ENCODE data around the gene MTNR1A. TPM values are rescaled to one million over a fixed set of nuclear protein-coding genes. Genes with fewer than 3 reads are reported as not detected.

MTNR1A gene
- total and polyA plus RNA-seq, 9 of the 15 experiments (the other 6 are each of a cell fraction or from before 2014, with no cell fraction given): 0.09 to 0.12 (median 0.10) TPM; not detected in 5

DNA sequence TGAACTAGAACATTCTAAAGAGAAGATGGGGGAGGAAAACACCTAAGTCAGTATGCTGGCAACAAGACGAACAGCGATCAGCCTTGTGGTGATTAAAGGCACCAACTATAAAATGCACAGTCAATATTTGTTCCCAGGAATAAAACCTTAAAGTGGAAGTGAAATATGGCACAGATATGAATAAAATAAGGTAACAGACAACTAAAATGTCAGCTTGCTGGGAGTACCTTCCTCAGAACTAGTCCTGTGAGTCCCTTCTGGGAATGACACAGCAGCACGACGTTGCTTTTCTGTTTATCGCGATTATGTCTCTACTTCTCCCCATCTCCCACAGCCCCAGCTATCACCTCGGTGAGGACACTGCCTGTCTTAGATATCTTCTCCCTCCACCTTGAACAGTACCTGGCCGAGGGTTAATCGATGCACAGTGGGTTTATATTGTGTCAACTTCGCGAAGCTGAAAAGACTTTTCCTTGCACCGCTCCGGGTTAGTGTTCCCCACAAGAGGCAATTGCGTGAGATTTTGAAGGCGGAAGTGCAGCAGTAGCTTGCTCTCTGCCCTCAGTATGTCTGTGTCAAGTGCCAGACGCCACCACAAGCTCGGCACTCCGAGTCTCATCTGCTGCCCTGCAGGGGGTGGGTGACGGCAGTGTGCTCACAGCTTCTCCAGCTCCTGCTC is 17.4 kb downstream of the MTNR1A start (continued):
- TF ChIP-seq, protein P1, sequence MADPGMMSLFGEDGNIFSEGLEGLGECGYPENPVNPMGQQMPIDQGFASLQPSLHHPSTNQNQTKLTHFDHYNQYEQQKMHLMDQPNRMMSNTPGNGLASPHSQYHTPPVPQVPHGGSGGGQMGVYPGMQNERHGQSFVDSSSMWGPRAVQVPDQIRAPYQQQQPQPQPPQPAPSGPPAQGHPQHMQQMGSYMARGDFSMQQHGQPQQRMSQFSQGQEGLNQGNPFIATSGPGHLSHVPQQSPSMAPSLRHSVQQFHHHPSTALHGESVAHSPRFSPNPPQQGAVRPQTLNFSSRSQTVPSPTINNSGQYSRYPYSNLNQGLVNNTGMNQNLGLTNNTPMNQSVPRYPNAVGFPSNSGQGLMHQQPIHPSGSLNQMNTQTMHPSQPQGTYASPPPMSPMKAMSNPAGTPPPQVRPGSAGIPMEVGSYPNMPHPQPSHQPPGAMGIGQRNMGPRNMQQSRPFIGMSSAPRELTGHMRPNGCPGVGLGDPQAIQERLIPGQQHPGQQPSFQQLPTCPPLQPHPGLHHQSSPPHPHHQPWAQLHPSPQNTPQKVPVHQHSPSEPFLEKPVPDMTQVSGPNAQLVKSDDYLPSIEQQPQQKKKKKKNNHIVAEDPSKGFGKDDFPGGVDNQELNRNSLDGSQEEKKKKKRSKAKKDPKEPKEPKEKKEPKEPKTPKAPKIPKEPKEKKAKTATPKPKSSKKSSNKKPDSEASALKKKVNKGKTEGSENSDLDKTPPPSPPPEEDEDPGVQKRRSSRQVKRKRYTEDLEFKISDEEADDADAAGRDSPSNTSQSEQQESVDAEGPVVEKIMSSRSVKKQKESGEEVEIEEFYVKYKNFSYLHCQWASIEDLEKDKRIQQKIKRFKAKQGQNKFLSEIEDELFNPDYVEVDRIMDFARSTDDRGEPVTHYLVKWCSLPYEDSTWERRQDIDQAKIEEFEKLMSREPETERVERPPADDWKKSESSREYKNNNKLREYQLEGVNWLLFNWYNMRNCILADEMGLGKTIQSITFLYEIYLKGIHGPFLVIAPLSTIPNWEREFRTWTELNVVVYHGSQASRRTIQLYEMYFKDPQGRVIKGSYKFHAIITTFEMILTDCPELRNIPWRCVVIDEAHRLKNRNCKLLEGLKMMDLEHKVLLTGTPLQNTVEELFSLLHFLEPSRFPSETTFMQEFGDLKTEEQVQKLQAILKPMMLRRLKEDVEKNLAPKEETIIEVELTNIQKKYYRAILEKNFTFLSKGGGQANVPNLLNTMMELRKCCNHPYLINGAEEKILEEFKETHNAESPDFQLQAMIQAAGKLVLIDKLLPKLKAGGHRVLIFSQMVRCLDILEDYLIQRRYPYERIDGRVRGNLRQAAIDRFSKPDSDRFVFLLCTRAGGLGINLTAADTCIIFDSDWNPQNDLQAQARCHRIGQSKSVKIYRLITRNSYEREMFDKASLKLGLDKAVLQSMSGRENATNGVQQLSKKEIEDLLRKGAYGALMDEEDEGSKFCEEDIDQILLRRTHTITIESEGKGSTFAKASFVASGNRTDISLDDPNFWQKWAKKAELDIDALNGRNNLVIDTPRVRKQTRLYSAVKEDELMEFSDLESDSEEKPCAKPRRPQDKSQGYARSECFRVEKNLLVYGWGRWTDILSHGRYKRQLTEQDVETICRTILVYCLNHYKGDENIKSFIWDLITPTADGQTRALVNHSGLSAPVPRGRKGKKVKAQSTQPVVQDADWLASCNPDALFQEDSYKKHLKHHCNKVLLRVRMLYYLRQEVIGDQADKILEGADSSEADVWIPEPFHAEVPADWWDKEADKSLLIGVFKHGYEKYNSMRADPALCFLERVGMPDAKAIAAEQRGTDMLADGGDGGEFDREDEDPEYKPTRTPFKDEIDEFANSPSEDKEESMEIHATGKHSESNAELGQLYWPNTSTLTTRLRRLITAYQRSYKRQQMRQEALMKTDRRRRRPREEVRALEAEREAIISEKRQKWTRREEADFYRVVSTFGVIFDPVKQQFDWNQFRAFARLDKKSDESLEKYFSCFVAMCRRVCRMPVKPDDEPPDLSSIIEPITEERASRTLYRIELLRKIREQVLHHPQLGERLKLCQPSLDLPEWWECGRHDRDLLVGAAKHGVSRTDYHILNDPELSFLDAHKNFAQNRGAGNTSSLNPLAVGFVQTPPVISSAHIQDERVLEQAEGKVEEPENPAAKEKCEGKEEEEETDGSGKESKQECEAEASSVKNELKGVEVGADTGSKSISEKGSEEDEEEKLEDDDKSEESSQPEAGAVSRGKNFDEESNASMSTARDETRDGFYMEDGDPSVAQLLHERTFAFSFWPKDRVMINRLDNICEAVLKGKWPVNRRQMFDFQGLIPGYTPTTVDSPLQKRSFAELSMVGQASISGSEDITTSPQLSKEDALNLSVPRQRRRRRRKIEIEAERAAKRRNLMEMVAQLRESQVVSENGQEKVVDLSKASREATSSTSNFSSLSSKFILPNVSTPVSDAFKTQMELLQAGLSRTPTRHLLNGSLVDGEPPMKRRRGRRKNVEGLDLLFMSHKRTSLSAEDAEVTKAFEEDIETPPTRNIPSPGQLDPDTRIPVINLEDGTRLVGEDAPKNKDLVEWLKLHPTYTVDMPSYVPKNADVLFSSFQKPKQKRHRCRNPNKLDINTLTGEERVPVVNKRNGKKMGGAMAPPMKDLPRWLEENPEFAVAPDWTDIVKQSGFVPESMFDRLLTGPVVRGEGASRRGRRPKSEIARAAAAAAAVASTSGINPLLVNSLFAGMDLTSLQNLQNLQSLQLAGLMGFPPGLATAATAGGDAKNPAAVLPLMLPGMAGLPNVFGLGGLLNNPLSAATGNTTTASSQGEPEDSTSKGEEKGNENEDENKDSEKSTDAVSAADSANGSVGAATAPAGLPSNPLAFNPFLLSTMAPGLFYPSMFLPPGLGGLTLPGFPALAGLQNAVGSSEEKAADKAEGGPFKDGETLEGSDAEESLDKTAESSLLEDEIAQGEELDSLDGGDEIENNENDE (IDR thresholded peaks at IDR 0.05; ENCODE audit: low read depth, low read length): no peak
- TF ChIP-seq PHF20 (IDR thresholded peaks at IDR 0.05; ENCODE audit: partially characterized antibody) (no peak), BMI1 (IDR thresholded peaks at IDR 0.05; ENCODE audit: low read length) (no peak), ZNF311 (CRISPR knock-in tag; IDR thresholded peaks at IDR 0.05) (no peak), MEF2A (IDR thresholded peaks at IDR 0.05; ENCODE audit: control insufficient read depth, low read depth, low read length) (no peak), CCAR2 (IDR thresholded peaks at IDR 0.05; ENCODE audit: low read depth, low read length) (no peak), MAFK (IDR thresholded peaks at IDR 0.05; ENCODE audit: low read length) (no peak), YBX1 (IDR thresholded peaks at IDR 0.05) (no peak), RFX7 (CRISPR knock-in tag; IDR thresholded peaks at IDR 0.05) (no peak), RBM14 (IDR thresholded peaks at IDR 0.05; ENCODE audit: borderline replicate concordance, insufficient read depth, low read depth, low read length) (no peak), GTF2E2 (tag; IDR thresholded peaks at IDR 0.05) (no peak), ZC3H11A (IDR thresholded peaks at IDR 0.05; ENCODE audit: low read depth, low read length) (no peak)
- TF ChIP-seq, protein P2, sequence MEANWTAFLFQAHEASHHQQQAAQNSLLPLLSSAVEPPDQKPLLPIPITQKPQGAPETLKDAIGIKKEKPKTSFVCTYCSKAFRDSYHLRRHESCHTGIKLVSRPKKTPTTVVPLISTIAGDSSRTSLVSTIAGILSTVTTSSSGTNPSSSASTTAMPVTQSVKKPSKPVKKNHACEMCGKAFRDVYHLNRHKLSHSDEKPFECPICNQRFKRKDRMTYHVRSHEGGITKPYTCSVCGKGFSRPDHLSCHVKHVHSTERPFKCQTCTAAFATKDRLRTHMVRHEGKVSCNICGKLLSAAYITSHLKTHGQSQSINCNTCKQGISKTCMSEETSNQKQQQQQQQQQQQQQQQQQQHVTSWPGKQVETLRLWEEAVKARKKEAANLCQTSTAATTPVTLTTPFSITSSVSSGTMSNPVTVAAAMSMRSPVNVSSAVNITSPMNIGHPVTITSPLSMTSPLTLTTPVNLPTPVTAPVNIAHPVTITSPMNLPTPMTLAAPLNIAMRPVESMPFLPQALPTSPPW (CRISPR knock-in tag; IDR thresholded peaks at IDR 0.05): no peak; the same call in 1 of the 2 replicates
- TF ChIP-seq, protein P3, sequence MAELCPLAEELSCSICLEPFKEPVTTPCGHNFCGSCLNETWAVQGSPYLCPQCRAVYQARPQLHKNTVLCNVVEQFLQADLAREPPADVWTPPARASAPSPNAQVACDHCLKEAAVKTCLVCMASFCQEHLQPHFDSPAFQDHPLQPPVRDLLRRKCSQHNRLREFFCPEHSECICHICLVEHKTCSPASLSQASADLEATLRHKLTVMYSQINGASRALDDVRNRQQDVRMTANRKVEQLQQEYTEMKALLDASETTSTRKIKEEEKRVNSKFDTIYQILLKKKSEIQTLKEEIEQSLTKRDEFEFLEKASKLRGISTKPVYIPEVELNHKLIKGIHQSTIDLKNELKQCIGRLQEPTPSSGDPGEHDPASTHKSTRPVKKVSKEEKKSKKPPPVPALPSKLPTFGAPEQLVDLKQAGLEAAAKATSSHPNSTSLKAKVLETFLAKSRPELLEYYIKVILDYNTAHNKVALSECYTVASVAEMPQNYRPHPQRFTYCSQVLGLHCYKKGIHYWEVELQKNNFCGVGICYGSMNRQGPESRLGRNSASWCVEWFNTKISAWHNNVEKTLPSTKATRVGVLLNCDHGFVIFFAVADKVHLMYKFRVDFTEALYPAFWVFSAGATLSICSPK (IDR thresholded peaks at IDR 0.05; ENCODE audit: borderline replicate concordance): no peak
